ENCODE results near the gene NBL1.

The NBL1 gene

DNA sequence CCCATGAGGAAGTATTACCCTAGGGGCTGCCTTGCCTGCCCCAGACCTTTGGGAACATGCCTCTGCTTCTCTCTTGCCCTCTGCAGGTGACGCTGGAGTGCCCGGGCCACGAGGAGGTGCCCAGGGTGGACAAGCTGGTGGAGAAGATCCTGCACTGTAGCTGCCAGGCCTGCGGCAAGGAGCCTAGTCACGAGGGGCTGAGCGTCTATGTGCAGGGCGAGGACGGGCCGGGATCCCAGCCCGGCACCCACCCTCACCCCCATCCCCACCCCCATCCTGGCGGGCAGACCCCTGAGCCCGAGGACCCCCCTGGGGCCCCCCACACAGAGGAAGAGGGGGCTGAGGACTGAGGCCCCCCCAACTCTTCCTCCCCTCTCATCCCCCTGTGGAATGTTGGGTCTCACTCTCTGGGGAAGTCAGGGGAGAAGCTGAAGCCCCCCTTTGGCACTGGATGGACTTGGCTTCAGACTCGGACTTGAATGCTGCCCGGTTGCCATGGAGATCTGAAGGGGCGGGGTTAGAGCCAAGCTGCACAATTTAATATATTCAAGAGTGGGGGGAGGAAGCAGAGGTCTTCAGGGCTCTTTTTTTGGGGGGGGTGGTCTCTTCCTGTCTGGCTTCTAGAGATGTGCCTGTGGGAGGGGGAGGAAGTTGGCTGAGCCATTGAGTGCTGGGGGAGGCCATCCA, 12.8 kb downstream of the NBL1 start:
- no peaks in the 10 kb centered on the region for H3K36me3 ChIP-seq
- no peak for TF ChIP-seq Cebpa-rat (IDR thresholded peaks at IDR 0.05)
- H3K4me1 ChIP-seq, result peaks cover 0 to 10% (median 6%) of the 10 kb centered on the region in 10 experiments; a peak in 9 of 20 replicates
- no peaks in the 10 kb centered on the region for H3K27me3 ChIP-seq
- no peak overlapping the region for H3K27ac ChIP-seq
- H3K9me3 ChIP-seq (replicated peaks in 1 of 11), result no peaks in the 10 kb centered on the region
- H3K4me3 ChIP-seq, result no peak overlapping the region
- H3K9ac ChIP-seq, result no peak overlapping the region
- H4K20me1 ChIP-seq, result peaks cover 0 to 23% (median 0%) of the 10 kb centered on the region in 11 experiments; a peak in 3 of 22 replicates
- no peak overlapping the region for H3K4me2 ChIP-seq

- H3K27me3 ChIP-seq, result no peaks in the 10 kb centered on the region
- no peaks in the 10 kb centered on the region for H3K9me3 ChIP-seq (replicated peaks in 1 of 11)
- H3K27ac ChIP-seq, result no peak overlapping the region
- H3K36me3 ChIP-seq, result no peaks in the 10 kb centered on the region
- no peak overlapping the region for H3K9ac ChIP-seq
- TF ChIP-seq Cebpa-rat (IDR thresholded peaks at IDR 0.05), result no peak
- H3K4me2 ChIP-seq, result no peak overlapping the region
- peaks cover 0 to 10% (median 6%) of the 10 kb centered on the region in 10 experiments; a peak in 9 of 20 replicates for H3K4me1 ChIP-seq
- H3K4me3 ChIP-seq, result no peak overlapping the region
- H4K20me1 ChIP-seq, result peaks cover 0 to 19% (median 0%) of the 10 kb centered on the region in 11 experiments; a peak in 3 of 22 replicates
Observed at GRCh38 chr1:19657511-19657910, 13.4 kb downstream of the NBL1 start.

GRCh38 chr1:19658186-19658585, 14.1 kb downstream of the NBL1 start:
- Histone ChIP-seq H3K9ac (no peak overlapping the region), H4K20me1 (peaks cover 0 to 19% (median 0%) of the 10 kb centered on the region in 11 experiments; a peak in 2 of 22 replicates), H3K27me3 (peaks cover 0 to 3% (median 0%) of the 10 kb centered on the region in 11 experiments; a peak in 2 of 22 replicates), H3K4me2 (no peak overlapping the region), H3K4me3 (no peak overlapping the region), H3K27ac (no peak overlapping the region), H3K36me3 (no peaks in the 10 kb centered on the region), H3K4me1 (peaks cover 0 to 10% (median 6%) of the 10 kb centered on the region in 10 experiments; a peak in 9 of 20 replicates), H3K9me3 (replicated peaks in 1 of 11) (no peaks in the 10 kb centered on the region)
- no peak for TF ChIP-seq Cebpa-rat (IDR thresholded peaks at IDR 0.05)

- no peak overlapping the region for H3K9ac ChIP-seq
- H3K36me3 ChIP-seq, result no peaks in the 10 kb centered on the region
- H3K9me3 ChIP-seq (replicated peaks in 1 of 11), result no peaks in the 10 kb centered on the region
- H3K4me2 ChIP-seq, result no peak overlapping the region
- no peak overlapping the region for H3K27ac ChIP-seq
- TF ChIP-seq Cebpa-rat (IDR thresholded peaks at IDR 0.05), result no peak
- H3K4me1 ChIP-seq, result peaks cover 0 to 21% (median 6%) of the 10 kb centered on the region in 10 experiments; a peak in 11 of 20 replicates
- H4K20me1 ChIP-seq, result peaks cover 0 to 21% (median 4%) of the 10 kb centered on the region in 11 experiments; a peak in 7 of 22 replicates
- H3K27me3 ChIP-seq, result peaks cover 26 to 38% (median 32%) of the 10 kb centered on the region in 11 experiments
- no peak overlapping the region for H3K4me3 ChIP-seq
Observed at GRCh38 chr1:19661721-19662228, 17.7 kb downstream of the NBL1 start.

DNA sequence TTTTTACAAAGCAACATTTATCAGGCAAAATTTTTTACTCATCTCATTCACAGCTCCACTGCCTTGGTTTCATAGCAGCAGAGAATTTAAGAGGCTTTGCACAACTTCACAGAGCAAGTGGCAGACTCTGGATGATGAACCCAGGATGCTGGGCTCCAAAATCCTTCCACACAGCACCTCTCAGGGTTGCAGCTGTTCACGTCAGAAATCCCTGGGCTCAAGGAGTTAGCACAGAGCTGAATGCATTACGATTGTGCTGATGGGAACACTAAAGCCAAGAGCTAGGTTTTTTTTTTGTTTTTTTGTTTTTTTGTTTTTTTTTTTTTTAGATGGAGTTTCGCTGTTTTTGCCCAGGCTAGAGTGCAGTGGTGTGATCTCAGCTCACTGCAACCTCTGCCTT, 18.2 kb downstream of the NBL1 start:
- no peak overlapping the region for H3K4me3 ChIP-seq
- H3K27ac ChIP-seq, result no peak overlapping the region
- no peak overlapping the region for H3K4me2 ChIP-seq
- peaks cover 0 to 25% (median 4%) of the 10 kb centered on the region in 11 experiments; a peak in 7 of 22 replicates for H4K20me1 ChIP-seq
- H3K9ac ChIP-seq, result no peak overlapping the region
- H3K36me3 ChIP-seq, result no peaks in the 10 kb centered on the region
- H3K9me3 ChIP-seq (replicated peaks in 1 of 11), result no peaks in the 10 kb centered on the region
- TF ChIP-seq Cebpa-rat (IDR thresholded peaks at IDR 0.05), result no peak
- peaks cover 0 to 21% (median 6%) of the 10 kb centered on the region in 10 experiments; a peak in 11 of 20 replicates for H3K4me1 ChIP-seq
- peaks cover 26 to 42% (median 33%) of the 10 kb centered on the region in 11 experiments for H3K27me3 ChIP-seq

DNA sequence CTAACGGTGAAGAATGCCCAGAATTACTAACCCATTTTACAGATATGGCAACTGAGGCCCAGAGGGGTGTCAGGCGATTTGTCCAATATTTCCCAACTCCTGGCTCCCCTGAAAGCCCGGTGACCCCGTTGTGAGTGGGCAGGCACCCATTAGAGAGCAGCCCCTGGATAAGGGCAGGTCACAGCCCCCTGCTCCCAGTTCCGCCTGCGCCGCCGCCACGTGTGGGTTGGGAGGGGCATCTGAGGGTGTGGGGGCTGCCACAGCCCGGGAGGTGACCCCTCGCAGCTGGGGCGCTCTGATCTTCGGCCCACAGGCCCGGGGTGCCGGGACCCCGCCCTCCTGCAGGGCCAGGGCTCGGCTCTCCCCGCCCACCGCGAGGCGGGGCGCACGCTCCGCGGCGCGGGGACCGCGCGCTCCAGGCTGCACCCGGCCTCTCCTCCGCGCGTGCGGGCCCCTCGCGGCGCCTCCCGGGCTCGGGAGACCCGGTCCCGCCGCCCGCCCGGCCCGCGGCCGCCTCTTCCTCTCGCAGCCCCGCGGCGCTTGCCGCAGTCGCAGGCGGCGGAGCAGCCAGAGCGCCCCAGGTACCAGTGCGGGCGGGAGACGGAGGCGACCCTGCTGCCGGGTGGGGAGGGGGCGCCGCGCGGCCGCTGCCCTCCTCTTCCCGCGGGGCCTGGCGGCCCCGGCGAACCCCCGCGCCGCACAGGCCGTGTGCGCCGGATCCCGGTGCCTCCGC, 20.5 kb downstream of the NBL1 start, which contains the start of gene HTR6:
HTR6 (plus strand) TSS at position 423 of the 733 bp plus-strand sequence. CDS start 879 bp downstream, outside the sequence.
- Histone ChIP-seq H3K4me1 (peaks cover 0 to 19% (median 6%) of the 10 kb centered on the region in 10 experiments; a peak in 11 of 20 replicates), H3K9me3 (replicated peaks in 1 of 11) (no peaks in the 10 kb centered on the region), H3K4me2 (peak within 1 kb of the TSS; percentile 93 to 100 (median 99)), H3K27me3 (peaks cover 26 to 42% (median 33%) of the 10 kb centered on the region in 11 experiments), H4K20me1 (peaks cover 0 to 24% (median 9%) of the 10 kb centered on the region in 11 experiments; a peak in 7 of 22 replicates), H3K4me3 (peak within 1 kb of the TSS; percentile 57 to 77 (median 68)), H3K27ac (peak within 1 kb of the TSS in 7 of 11 experiments; percentile 26 to 64 (median 40); a peak in 10 of 22 replicates), H3K36me3 (no peaks in the 10 kb centered on the region), H3K9ac (peak within 1 kb of the TSS; percentile 54 to 84 (median 72))
- no peak for TF ChIP-seq Cebpa-rat (IDR thresholded peaks at IDR 0.05)

DNA sequence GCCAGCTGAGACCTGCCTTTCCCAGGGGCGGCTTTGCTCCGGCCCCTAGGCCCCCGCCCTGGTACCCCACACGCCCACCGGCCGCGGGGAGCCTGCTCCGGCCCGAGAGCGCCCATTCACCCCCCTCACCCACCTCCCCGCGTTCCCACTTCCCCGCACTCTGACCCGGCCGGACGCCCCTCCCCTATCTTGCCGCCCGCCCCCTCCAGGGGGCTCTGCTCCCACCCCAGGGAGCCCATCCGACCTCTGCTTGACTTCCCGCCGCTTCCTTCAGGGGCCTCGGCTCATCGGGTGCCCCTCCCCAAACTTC, 21.0 kb downstream of the NBL1 start:
- H4K20me1 ChIP-seq, result peaks cover 0 to 24% (median 9%) of the 10 kb centered on the region in 11 experiments; a peak in 7 of 22 replicates
- no peak for TF ChIP-seq Cebpa-rat (IDR thresholded peaks at IDR 0.05)
- H3K4me3 ChIP-seq, result peak overlapping the region; percentile 57 to 77 (median 68)
- peaks cover 0 to 15% (median 6%) of the 10 kb centered on the region in 10 experiments; a peak in 9 of 20 replicates for H3K4me1 ChIP-seq
- H3K9ac ChIP-seq, result peak overlapping the region; percentile 54 to 84 (median 72)
- H3K27me3 ChIP-seq, result peaks cover 26 to 42% (median 33%) of the 10 kb centered on the region in 11 experiments
- no peaks in the 10 kb centered on the region for H3K9me3 ChIP-seq (replicated peaks in 1 of 11)
- H3K4me2 ChIP-seq, result peak overlapping the region; percentile 93 to 100 (median 99)
- H3K36me3 ChIP-seq, result no peaks in the 10 kb centered on the region
- peak overlapping the region in 7 of 11 experiments; percentile 26 to 64 (median 40); a peak in 10 of 22 replicates for H3K27ac ChIP-seq

DNA sequence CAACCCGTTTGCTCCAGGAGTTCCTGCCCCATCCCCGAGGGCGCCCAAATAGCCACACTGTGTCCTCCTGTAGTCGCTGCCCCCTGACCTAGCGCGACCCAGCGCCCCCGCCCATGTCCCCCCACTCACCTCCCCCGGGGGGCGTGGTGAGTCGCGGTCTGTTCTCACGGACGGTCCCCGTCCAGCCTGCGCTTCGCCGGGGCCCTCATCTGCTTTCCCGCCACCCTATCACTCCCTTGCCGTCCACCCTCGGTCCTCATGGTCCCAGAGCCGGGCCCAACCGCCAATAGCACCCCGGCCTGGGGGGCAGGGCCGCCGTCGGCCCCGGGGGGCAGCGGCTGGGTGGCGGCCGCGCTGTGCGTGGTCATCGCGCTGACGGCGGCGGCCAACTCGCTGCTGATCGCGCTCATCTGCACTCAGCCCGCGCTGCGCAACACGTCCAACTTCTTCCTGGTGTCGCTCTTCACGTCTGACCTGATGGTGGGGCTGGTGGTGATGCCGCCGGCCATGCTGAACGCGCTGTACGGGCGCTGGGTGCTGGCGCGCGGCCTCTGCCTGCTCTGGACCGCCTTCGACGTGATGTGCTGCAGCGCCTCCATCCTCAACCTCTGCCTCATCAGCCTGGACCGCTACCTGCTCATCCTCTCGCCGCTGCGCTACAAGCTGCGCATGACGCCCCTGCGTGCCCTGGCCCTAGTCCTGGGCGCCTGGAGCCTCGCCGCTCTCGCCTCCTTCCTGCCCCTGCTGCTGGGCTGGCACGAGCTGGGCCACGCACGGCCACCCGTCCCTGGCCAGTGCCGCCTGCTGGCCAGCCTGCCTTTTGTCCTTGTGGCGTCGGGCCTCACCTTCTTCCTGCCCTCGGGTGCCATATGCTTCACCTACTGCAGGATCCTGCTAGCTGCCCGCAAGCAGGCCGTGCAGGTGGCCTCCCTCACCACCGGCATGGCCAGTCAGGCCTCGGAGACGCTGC, 21.7 kb downstream of the NBL1 start:
- Histone ChIP-seq H3K27me3 (peaks cover 26 to 42% (median 33%) of the 10 kb centered on the region in 11 experiments), H3K36me3 (no peaks in the 10 kb centered on the region), H3K4me2 (peak overlapping the region; percentile 93 to 100 (median 99); a peak in 21 of 22 replicates), H3K4me3 (peak overlapping the region in 9 of 10 experiments; percentile 66 to 77 (median 69); a peak in 13 of 20 replicates), H3K4me1 (peaks cover 0 to 14% (median 6%) of the 10 kb centered on the region in 10 experiments; a peak in 8 of 20 replicates), H4K20me1 (peaks cover 0 to 24% (median 9%) of the 10 kb centered on the region in 11 experiments; a peak in 8 of 22 replicates), H3K27ac (no peak overlapping the region), H3K9ac (peak overlapping the region in 3 of 11 experiments; percentile 54 to 84 (median 76); a peak in 4 of 22 replicates), H3K9me3 (replicated peaks in 1 of 11) (no peaks in the 10 kb centered on the region)
- TF ChIP-seq Cebpa-rat (IDR thresholded peaks at IDR 0.05), result no peak

Data from BLaER1 treated with 17β-estradiol and CSF1 and Interleukin-3, amounts not matched to agents 10 nM and 100 nM (cell line).